Right atrium auricular region (tissue), 2 donors: ENCODE results near the gene MYOM1. TPM values are rescaled to one million over a fixed set of nuclear protein-coding genes. Genes with fewer than 3 reads are reported as not detected.

ENCODE experiments used
- DNase-seq: peaks from one replicate; pipeline ENCODE4 v3.0.0-alpha.2; 2019; ENCODE audit warnings: low spot score
- H3K27ac ChIP-seq, 2 donors: fragments of 200-600 bp; sonication (generic); 1 replicate in 1 of 2; 2 replicates in 1 of 2; pipeline ENCODE4 v1.5.1; 2016 to 2019
- H3K27me3 ChIP-seq, 2 donors: fragments of 200-600 bp; sonication (generic); one replicate each; pipeline versions ENCODE4 v1.5.1 to v1.6.0; 2017 to 2019
- H3K36me3 ChIP-seq: fragments of 200-600 bp; sonication (generic); one replicate; pipeline ENCODE4 v1.5.1; 2016
- H3K4me1 ChIP-seq, 2 donors: fragments of 200-600 bp; sonication (generic); one replicate each; pipeline versions ENCODE4 v1.5.1 to v1.6.0; 2017 to 2019
- H3K4me3 ChIP-seq, 2 donors: fragments of 200-600 bp; sonication (generic); 1 replicate in 1 of 2; 2 replicates in 1 of 2; pipeline ENCODE4 v1.5.1; 2017 to 2019; ENCODE audit warnings: mild to moderate bottlenecking in 1 of 2, moderate library complexity in 1 of 2
- H3K9me3 ChIP-seq, 2 donors: fragments of 200-600 bp; sonication (generic); one replicate each; pipeline ENCODE4 v1.5.1; 2019
- CTCF ChIP-seq, 2 donors: fragments of 200-600 bp; sonication (generic); IDR thresholded peaks; one replicate each; pipeline ENCODE4 v1.5.1; 2019; ENCODE audit warnings: antibody characterized with exemption in 2 of 2
- total RNA-seq, 2 donors: library from RNA; depleted of rRNA; stranded (reverse); fragments of >200 nt; gene quantifications; one replicate each; pipeline ENCODE4 v1.1.0, GENCODE V29; 2016

The MYOM1 gene
- total RNA-seq, 2 donors from 2014 or later, result 357 to 410 TPM

- no peak for TF ChIP-seq CTCF (IDR thresholded peaks at IDR 0.05)
- no peak overlapping the region for H3K27ac ChIP-seq
- H3K27me3 ChIP-seq, result no peaks in the 10 kb centered on the region
- H3K4me3 ChIP-seq, result no peak overlapping the region
- H3K4me1 ChIP-seq, result no peaks in the 10 kb centered on the region
- H3K9me3 ChIP-seq, result no peaks in the 10 kb centered on the region
- peaks cover 54% of the 10 kb centered on the region for H3K36me3 ChIP-seq
- DNase-seq, result no peak
Observed at GRCh38 chr18:3104190-3105054, 115.3 kb downstream of the MYOM1 start.

DNA sequence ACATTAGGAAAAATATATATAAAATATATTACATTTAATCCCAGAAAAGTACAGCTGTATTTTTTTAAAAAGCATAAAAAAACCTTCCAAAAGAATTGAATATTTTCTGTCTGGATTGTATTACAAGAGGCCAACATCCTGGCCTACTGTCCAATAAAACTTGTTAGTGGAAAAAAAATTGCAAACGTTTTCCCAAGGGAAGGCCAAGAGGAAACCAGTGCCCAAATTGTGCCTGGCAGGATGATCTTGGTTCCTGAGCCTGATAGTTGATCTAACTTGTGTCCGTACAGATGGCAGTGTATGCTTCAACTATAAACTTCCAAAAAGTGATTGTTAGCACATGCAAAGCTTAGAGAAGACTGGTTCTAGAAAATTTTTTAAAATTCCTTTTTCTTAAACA, 116.2 kb downstream of the MYOM1 start:
- H3K4me3 ChIP-seq, result no peak overlapping the region
- DNase-seq, result no peak
- TF ChIP-seq CTCF (IDR thresholded peaks at IDR 0.05), result no peak
- H3K27me3 ChIP-seq, result no peaks in the 10 kb centered on the region
- H3K27ac ChIP-seq, result no peak overlapping the region
- no peaks in the 10 kb centered on the region for H3K4me1 ChIP-seq
- H3K36me3 ChIP-seq, result peaks cover 59% of the 10 kb centered on the region
- no peaks in the 10 kb centered on the region for H3K9me3 ChIP-seq

GRCh38 chr18:3102983-3103382, 116.8 kb downstream of the MYOM1 start:
- H3K27me3 ChIP-seq, result no peaks in the 10 kb centered on the region
- no peaks in the 10 kb centered on the region for H3K9me3 ChIP-seq
- peaks cover 57% of the 10 kb centered on the region for H3K36me3 ChIP-seq
- TF ChIP-seq CTCF (IDR thresholded peaks at IDR 0.05), result no peak
- DNase-seq, result no peak
- no peak overlapping the region for H3K4me3 ChIP-seq
- H3K27ac ChIP-seq, result no peak overlapping the region
- no peaks in the 10 kb centered on the region for H3K4me1 ChIP-seq

- no peak for DNase-seq
- no peak for TF ChIP-seq CTCF (IDR thresholded peaks at IDR 0.05)
- H3K27ac ChIP-seq, result peak overlapping the region in 1 of 2 donors; percentile 20
- H3K4me1 ChIP-seq, result no peaks in the 10 kb centered on the region
- H3K27me3 ChIP-seq, result no peaks in the 10 kb centered on the region
- peaks cover 50% of the 10 kb centered on the region for H3K36me3 ChIP-seq
- H3K9me3 ChIP-seq, result no peaks in the 10 kb centered on the region
- H3K4me3 ChIP-seq, result no peak overlapping the region
Observed at GRCh38 chr18:3100498-3101132, 119.2 kb downstream of the MYOM1 start.

GRCh38 chr18:3099327-3099726, 120.4 kb downstream of the MYOM1 start:
- no peak for TF ChIP-seq CTCF (IDR thresholded peaks at IDR 0.05)
- no peak overlapping the region for H3K4me3 ChIP-seq
- peaks cover 46% of the 10 kb centered on the region for H3K36me3 ChIP-seq
- no peak for DNase-seq
- H3K27ac ChIP-seq, result no peak overlapping the region
- H3K27me3 ChIP-seq, result no peaks in the 10 kb centered on the region
- no peaks in the 10 kb centered on the region for H3K9me3 ChIP-seq
- H3K4me1 ChIP-seq, result peaks cover 0 to 5% of the 10 kb centered on the region in 2 donors
